ENCODE data around the gene UROC1.

GRCh38 chr3:126488185-126488584, 29.4 kb downstream of the UROC1 start:
- TF ChIP-seq CSRNP1 (CRISPR knock-in tag; IDR thresholded peaks at IDR 0.05) (no peak), ZNF512 (CRISPR knock-in tag; IDR thresholded peaks at IDR 0.05) (no peak), CTCF (CRISPR knock-in tag; IDR thresholded peaks at IDR 0.05) (peak; percentile 55), TFAP4 (IDR thresholded peaks at IDR 0.05; ENCODE audit: borderline replicate concordance, low read depth) (no peak), ZNF414 (CRISPR knock-in tag; IDR thresholded peaks at IDR 0.05) (no peak), ZMYM2 (CRISPR knock-in tag; IDR thresholded peaks at IDR 0.05) (no peak)
